Osteocyte (in vitro differentiated cells): ENCODE measurements around the gene PRRG3. TPM values are rescaled to one million over a fixed set of nuclear protein-coding genes. Genes with fewer than 3 reads are reported as not detected.

ENCODE experiments used
- DNase-seq: peaks from one replicate; pipeline ENCODE4 v3.0.0; 2021; ENCODE audit warnings: mixed read lengths; ENCODE audit not compliant: unreplicated experiment; ENCODE audit errors: extremely low spot score
- H3K27ac Mint-ChIP-seq: one replicate; pipeline ENCODE4 v1.8.0; 2021; ENCODE audit warnings: mild to moderate bottlenecking, mixed read lengths; ENCODE audit not compliant: unreplicated experiment
- H3K27me3 Mint-ChIP-seq: one replicate; pipeline ENCODE4 v1.8.0; 2021; ENCODE audit warnings: mixed read lengths; ENCODE audit not compliant: unreplicated experiment
- H3K36me3 Mint-ChIP-seq: one replicate; pipeline ENCODE4 v1.8.0; 2021; ENCODE audit warnings: mixed read lengths; ENCODE audit not compliant: unreplicated experiment
- H3K4me1 Mint-ChIP-seq: one replicate; pipeline ENCODE4 v1.8.0; 2021; ENCODE audit warnings: mixed read lengths; ENCODE audit not compliant: unreplicated experiment
- H3K4me3 Mint-ChIP-seq: one replicate; pipeline ENCODE4 v1.8.0; 2021; ENCODE audit warnings: mild to moderate bottlenecking, moderate library complexity, mixed read lengths; ENCODE audit not compliant: unreplicated experiment
- H3K9me3 Mint-ChIP-seq: one replicate; pipeline ENCODE4 v1.8.0; 2021; ENCODE audit warnings: mixed read lengths; ENCODE audit not compliant: unreplicated experiment
- total RNA-seq: library from RNA; stranded (reverse); gene quantifications from 2 replicates; pipeline ENCODE4 v1.2.1, GENCODE V29; 2021
- TF ChIP-seq, protein P1 (sequence below): fragments of 200-600 bp; sonication (generic); IDR thresholded peaks from 2 replicates; pipeline ENCODE4 v1.5.0; 2021; ENCODE audit warnings: antibody characterized with exemption, mild to moderate bottlenecking, moderate library complexity

The PRRG3 gene
- total RNA-seq, 1 donor from 2014 or later, result not detected

GRCh38 chrX:151729056-151729725, 33.9 kb downstream of the PRRG3 start:
- Mint-ChIP-seq H3K9me3 (peaks cover 31% of the 10 kb centered on the region), H3K4me3 (no peak overlapping the region), H3K27ac (no peak overlapping the region), H3K36me3 (no peaks in the 10 kb centered on the region), H3K4me1 (no peaks in the 10 kb centered on the region), H3K27me3 (no peaks in the 10 kb centered on the region)
- no peak for DNase-seq
- TF ChIP-seq, protein P1, sequence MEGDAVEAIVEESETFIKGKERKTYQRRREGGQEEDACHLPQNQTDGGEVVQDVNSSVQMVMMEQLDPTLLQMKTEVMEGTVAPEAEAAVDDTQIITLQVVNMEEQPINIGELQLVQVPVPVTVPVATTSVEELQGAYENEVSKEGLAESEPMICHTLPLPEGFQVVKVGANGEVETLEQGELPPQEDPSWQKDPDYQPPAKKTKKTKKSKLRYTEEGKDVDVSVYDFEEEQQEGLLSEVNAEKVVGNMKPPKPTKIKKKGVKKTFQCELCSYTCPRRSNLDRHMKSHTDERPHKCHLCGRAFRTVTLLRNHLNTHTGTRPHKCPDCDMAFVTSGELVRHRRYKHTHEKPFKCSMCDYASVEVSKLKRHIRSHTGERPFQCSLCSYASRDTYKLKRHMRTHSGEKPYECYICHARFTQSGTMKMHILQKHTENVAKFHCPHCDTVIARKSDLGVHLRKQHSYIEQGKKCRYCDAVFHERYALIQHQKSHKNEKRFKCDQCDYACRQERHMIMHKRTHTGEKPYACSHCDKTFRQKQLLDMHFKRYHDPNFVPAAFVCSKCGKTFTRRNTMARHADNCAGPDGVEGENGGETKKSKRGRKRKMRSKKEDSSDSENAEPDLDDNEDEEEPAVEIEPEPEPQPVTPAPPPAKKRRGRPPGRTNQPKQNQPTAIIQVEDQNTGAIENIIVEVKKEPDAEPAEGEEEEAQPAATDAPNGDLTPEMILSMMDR, result no peak

DNA sequence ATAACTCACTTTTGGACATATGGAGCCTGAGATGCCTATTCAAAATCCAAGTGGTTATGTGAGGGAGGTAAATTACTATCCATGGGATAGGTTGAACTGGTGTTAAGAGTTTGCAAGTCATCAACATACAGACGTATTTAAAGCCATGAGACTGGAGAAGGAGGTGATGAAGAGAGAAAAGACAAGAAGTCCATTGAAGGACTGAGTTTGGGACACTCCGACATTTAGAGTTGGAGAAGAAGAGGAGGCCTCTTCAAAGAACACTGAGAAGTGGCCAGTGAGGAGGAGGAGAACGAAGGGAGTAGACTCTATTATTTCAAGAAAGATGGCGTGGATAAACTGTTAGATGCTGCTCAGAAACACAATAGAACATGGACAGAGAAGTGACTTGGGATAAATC, 39.2 kb downstream of the PRRG3 start, which contains the start of gene CNGA2:
Gene CNGA2 (plus strand): TSS at position 301 of the 400 bp plus-strand sequence. CDS start 3,738 bp downstream, outside the sequence.
- no peaks in the 10 kb centered on the region for H3K4me1 Mint-ChIP-seq
- no peak within 1 kb of the TSS for H3K4me3 Mint-ChIP-seq
- H3K27ac Mint-ChIP-seq, result no peak within 1 kb of the TSS
- H3K9me3 Mint-ChIP-seq, result peaks cover 39% of the 10 kb centered on the region
- no peaks in the 10 kb centered on the region for H3K36me3 Mint-ChIP-seq
- no peak for DNase-seq
- no peaks in the 10 kb centered on the region for H3K27me3 Mint-ChIP-seq
- TF ChIP-seq, protein P1, result no peak

DNA sequence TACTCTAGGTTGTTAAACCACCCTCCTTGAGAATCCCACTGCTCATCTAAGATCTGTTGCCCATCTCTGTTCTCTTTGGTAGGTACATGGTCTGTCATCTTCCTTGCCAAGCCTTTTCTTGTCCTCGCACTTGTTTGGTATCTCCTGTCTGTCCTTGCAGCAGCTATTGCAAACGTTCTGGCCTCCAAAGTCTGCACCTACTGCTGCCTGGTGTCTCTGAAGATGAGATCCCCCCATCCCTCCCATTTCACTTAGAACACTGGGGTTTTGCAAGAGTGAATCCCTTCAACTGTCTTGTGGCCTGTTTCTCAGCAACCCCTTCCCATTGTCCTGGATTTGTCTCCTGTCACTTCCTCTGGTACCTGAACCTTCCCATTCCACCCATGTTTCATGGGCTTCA, 40.0 kb downstream of the PRRG3 start:
- TF ChIP-seq, protein P1, result no peak

GRCh38 chrX:151736685-151737084, 41.4 kb downstream of the PRRG3 start:
- TF ChIP-seq, protein P1, result no peak
- Mint-ChIP-seq H3K27ac (no peak overlapping the region), H3K9me3 (peaks cover 47% of the 10 kb centered on the region), H3K4me3 (no peak overlapping the region), H3K36me3 (no peaks in the 10 kb centered on the region), H3K4me1 (no peaks in the 10 kb centered on the region), H3K27me3 (no peaks in the 10 kb centered on the region)
- DNase-seq, result no peak

More for the DNA sequence above, 40.0 kb downstream of the PRRG3 start:
- peaks cover 43% of the 10 kb centered on the region for H3K9me3 Mint-ChIP-seq
- H3K4me1 Mint-ChIP-seq, result no peaks in the 10 kb centered on the region
- H3K27ac Mint-ChIP-seq, result no peak overlapping the region
- DNase-seq, result no peak
- no peaks in the 10 kb centered on the region for H3K27me3 Mint-ChIP-seq
- H3K4me3 Mint-ChIP-seq, result no peak overlapping the region
- H3K36me3 Mint-ChIP-seq, result no peaks in the 10 kb centered on the region

DNA sequence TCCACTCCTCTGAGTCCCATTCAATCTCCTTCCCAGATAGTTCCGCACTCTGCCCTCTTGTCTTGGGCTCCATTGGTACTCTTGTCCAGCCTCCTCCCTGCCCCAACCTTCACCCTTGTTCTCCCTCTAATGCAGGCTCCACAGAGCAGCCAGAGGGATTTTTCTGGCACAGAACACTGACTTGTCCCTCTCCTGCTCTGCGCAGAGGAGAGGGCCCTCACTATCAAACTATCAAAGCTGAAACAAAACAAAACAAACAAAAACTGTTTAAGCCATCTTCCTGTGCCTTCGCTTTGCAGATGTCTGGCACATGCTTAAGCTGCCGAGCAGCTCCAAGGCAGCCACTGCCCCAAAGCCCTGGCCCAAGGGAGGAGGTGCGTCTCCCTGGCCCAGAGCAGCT, 42.2 kb downstream of the PRRG3 start:
- Mint-ChIP-seq H3K9me3 (peaks cover 52% of the 10 kb centered on the region), H3K27ac (no peak overlapping the region), H3K27me3 (no peaks in the 10 kb centered on the region), H3K4me1 (no peaks in the 10 kb centered on the region), H3K4me3 (no peak overlapping the region), H3K36me3 (no peaks in the 10 kb centered on the region)
- no peak for DNase-seq
- TF ChIP-seq, protein P1, result no peak
